Activated CD4-positive, CD25-positive, alpha-beta regulatory T cell treated with anti-CD3 and anti-CD28 coated beads, Interleukin-2, amount 50 U/mL, for 72 hours (primary cell): ENCODE results near the gene NAT14.
"Not testable (repeated sequence)": the region's sequence is repeated elsewhere in the genome, so short reads cannot be mapped to it uniquely, and the experiment has no call there.

Experiments
- DNase-seq: peaks from one replicate; pipeline ENCODE4 v3.0.0; 2021

NAT14 gene

GRCh38 chr19:55484593-55485438 lies at the start of gene NAT14:
Gene NAT14, plus strand, starts transcription at chr19:55485188. Its CDS starts 521 bp downstream, at chr19:55485709.
- DNase-seq = peak; percentile 61

- DNase-seq = no peak
Measured at GRCh38 chr19:55436847-55437246, 48.1 kb upstream of the NAT14 start.

- DNase-seq = no peak
Measured at GRCh38 chr19:55437410-55437809, 47.6 kb upstream of the NAT14 start.

- DNase-seq = no peak
Measured at GRCh38 chr19:55439052-55439451, 45.9 kb upstream of the NAT14 start.

- DNase-seq = no peak
Measured at GRCh38 chr19:55440411-55441105, 44.4 kb upstream of the NAT14 start.

GRCh38 chr19:55441319-55441691 lies 43.7 kb upstream of the NAT14 start:
- DNase-seq = no peak

GRCh38 chr19:55441692-55442321 lies 43.2 kb upstream of the NAT14 start:
- no peak for DNase-seq

GRCh38 chr19:55442372-55442961 lies 42.5 kb upstream of the NAT14 start:
- no peak for DNase-seq

- DNase-seq = no peak
Measured at GRCh38 chr19:55443045-55443823, 41.8 kb upstream of the NAT14 start, which contains the start of gene SHISA7. Gene SHISA7, minus strand, starts transcription at chr19:55443300. Its CDS starts 437 bp downstream, at chr19:55442863.

- DNase-seq = no peak
Measured at GRCh38 chr19:55443824-55444480, 41.0 kb upstream of the NAT14 start.

- DNase-seq = no peak
Measured at GRCh38 chr19:55444646-55445045, 40.3 kb upstream of the NAT14 start.

GRCh38 chr19:55446060-55446459 lies 38.9 kb upstream of the NAT14 start:
- no peak for DNase-seq

- no peak for DNase-seq
Measured at GRCh38 chr19:55447421-55448174, 37.4 kb upstream of the NAT14 start.

- DNase-seq = not testable (repeated sequence)
Measured at GRCh38 chr19:55448175-55448490, 36.9 kb upstream of the NAT14 start.

- DNase-seq = no peak
Measured at GRCh38 chr19:55449469-55449868, 35.5 kb upstream of the NAT14 start.

GRCh38 chr19:55451163-55451964 lies 33.6 kb upstream of the NAT14 start:
- no peak for DNase-seq

- no peak for DNase-seq
Measured at GRCh38 chr19:55451965-55452748, 32.8 kb upstream of the NAT14 start.

- DNase-seq = no peak
Measured at GRCh38 chr19:55452749-55453346, 32.1 kb upstream of the NAT14 start.
